Astrocyte (in vitro differentiated cells and primary cell): ENCODE data around the gene PRDM11. TPM values are rescaled to one million over a fixed set of nuclear protein-coding genes. Genes with fewer than 3 reads are reported as not detected.

Experiments used
- DNase-seq: peaks from one replicate; pipeline ENCODE4 v3.0.0-alpha.2; 2010; ENCODE audit warnings: low read depth
- FAIRE-seq: peaks from 2 replicates; lab custom pipeline; 2011; peaks lifted over from hg19 to GRCh38; lab: Jason Lieb, UNC
- H2AFZ ChIP-seq: 2 replicates; pipeline ENCODE4 v1.6.0; 2012; ENCODE audit warnings: low read depth, low read length, inconsistent platforms
- H3K27ac ChIP-seq: 2 replicates; pipeline ENCODE4 v1.5.1; 2011; ENCODE audit warnings: low read depth, low read length, inconsistent platforms
- H3K27me3 ChIP-seq: 2 replicates; pipeline ENCODE4 v1.6.0; 2011; ENCODE audit warnings: low read length, inconsistent platforms; ENCODE audit not compliant: insufficient read depth
- H3K36me3 ChIP-seq: 2 replicates; pipeline ENCODE4 v1.5.1; 2011; ENCODE audit warnings: low read length, inconsistent platforms; ENCODE audit not compliant: insufficient read depth
- H3K4me1 ChIP-seq: 2 replicates; pipeline ENCODE4 v1.5.1; 2011; ENCODE audit warnings: low read length, inconsistent platforms; ENCODE audit not compliant: insufficient read depth
- H3K4me2 ChIP-seq: 2 replicates; pipeline ENCODE4 v1.6.0; 2012; ENCODE audit warnings: low read length, inconsistent platforms
- H3K4me3 ChIP-seq: 2 replicates; pipeline ENCODE4 v1.5.1; 2011; ENCODE audit warnings: low read depth, mild to moderate bottlenecking, low read length, inconsistent platforms; ENCODE audit not compliant: insufficient read depth
- H3K79me2 ChIP-seq: 2 replicates; pipeline ENCODE4 v1.6.0; 2012; ENCODE audit warnings: mild to moderate bottlenecking, low read length, inconsistent platforms; ENCODE audit not compliant: insufficient read depth
- H3K9ac ChIP-seq: 2 replicates; pipeline ENCODE4 v1.6.0; 2012; ENCODE audit warnings: mild to moderate bottlenecking, low read length, inconsistent platforms
- H3K9me3 ChIP-seq: 2 replicates; pipeline ENCODE4 v1.5.1; 2012; ENCODE audit warnings: low read depth, mild to moderate bottlenecking, low read length, inconsistent platforms; ENCODE audit not compliant: insufficient read depth
- H4K20me1 ChIP-seq: 2 replicates; pipeline ENCODE4 v1.6.0; 2012; ENCODE audit warnings: low read length, inconsistent platforms; ENCODE audit not compliant: insufficient read depth
- H3K27ac Mint-ChIP-seq: one replicate; pipeline ENCODE4 v1.8.0; 2021; ENCODE audit warnings: mild to moderate bottlenecking, mixed read lengths; ENCODE audit not compliant: unreplicated experiment
- H3K27me3 Mint-ChIP-seq: one replicate; pipeline ENCODE4 v1.8.0; 2021; ENCODE audit warnings: low read depth, mixed read lengths; ENCODE audit not compliant: unreplicated experiment
- H3K36me3 Mint-ChIP-seq: one replicate; pipeline ENCODE4 v1.8.0; 2021; ENCODE audit warnings: low read depth, mixed read lengths; ENCODE audit not compliant: unreplicated experiment
- H3K4me1 Mint-ChIP-seq: one replicate; pipeline ENCODE4 v1.8.0; 2021; ENCODE audit warnings: low read depth, mixed read lengths; ENCODE audit not compliant: unreplicated experiment
- H3K4me3 Mint-ChIP-seq: one replicate; pipeline ENCODE4 v1.8.0; 2021; ENCODE audit warnings: mild to moderate bottlenecking, moderate library complexity, mixed read lengths; ENCODE audit not compliant: unreplicated experiment
- H3K9me3 Mint-ChIP-seq: one replicate; pipeline ENCODE4 v1.8.0; 2021; ENCODE audit warnings: mild to moderate bottlenecking, mixed read lengths; ENCODE audit not compliant: unreplicated experiment
- CTCF ChIP-seq: IDR thresholded peaks from 2 replicates; pipeline ENCODE4 v1.5.1; 2011; ENCODE audit warnings: low read depth, mild to moderate bottlenecking, inconsistent platforms, low read length, moderate library complexity; ENCODE audit not compliant: insufficient read depth
- EZH2 ChIP-seq: IDR thresholded peaks from 2 replicates; pipeline ENCODE4 v1.6.1; 2012; ENCODE audit warnings: mild to moderate bottlenecking, low read length, inconsistent platforms; ENCODE audit not compliant: insufficient read depth
- total RNA-seq: library from RNA; stranded (reverse); gene quantifications from 2 replicates; pipeline ENCODE4 v1.2.1, GENCODE V29; 2021

PRDM11 gene
- total RNA-seq, 1 donor from 2014 or later: 9.1 TPM

GRCh38 chr11:45225277-45225676 is 78.8 kb downstream of the PRDM11 start:
- Histone ChIP-seq H3K27ac (no peak overlapping the region), H3K27me3 (no peaks in the 10 kb centered on the region), H2AFZ (no peak overlapping the region), H3K36me3 (no peaks in the 10 kb centered on the region), H4K20me1 (no peaks in the 10 kb centered on the region), H3K79me2 (no peaks in the 10 kb centered on the region), H3K9ac (no peak overlapping the region), H3K9me3 (no peaks in the 10 kb centered on the region), H3K4me2 (no peak overlapping the region), H3K4me3 (no peak overlapping the region), H3K4me1 (no peaks in the 10 kb centered on the region)
- Mint-ChIP-seq H3K27ac (no peak overlapping the region), H3K4me1 (no peaks in the 10 kb centered on the region), H3K4me3 (no peak overlapping the region), H3K27me3 (peaks cover 6% of the 10 kb centered on the region), H3K36me3 (peaks cover 43% of the 10 kb centered on the region), H3K9me3 (peaks cover 4% of the 10 kb centered on the region)
- TF ChIP-seq EZH2: no peak
- TF ChIP-seq CTCF: no peak
- no peak for DNase-seq
- FAIRE-seq: no peak

GRCh38 chr11:45225961-45226871 is 79.8 kb downstream of the PRDM11 start:
- no peaks in the 10 kb centered on the region for H3K4me1 ChIP-seq
- FAIRE-seq (no peak), DNase-seq (no peak)
- no peak overlapping the region for H3K27ac Mint-ChIP-seq
- peaks cover 8% of the 10 kb centered on the region for H3K27me3 Mint-ChIP-seq
- H2AFZ ChIP-seq: no peak overlapping the region
- H3K4me3 ChIP-seq: no peak overlapping the region
- H3K36me3 Mint-ChIP-seq: peaks cover 41% of the 10 kb centered on the region
- no peaks in the 10 kb centered on the region for H3K4me1 Mint-ChIP-seq
- H3K4me3 Mint-ChIP-seq: no peak overlapping the region
- no peak overlapping the region for H3K9ac ChIP-seq
- H3K9me3 Mint-ChIP-seq: peaks cover 7% of the 10 kb centered on the region
- H3K36me3 ChIP-seq: no peaks in the 10 kb centered on the region
- H3K27me3 ChIP-seq: no peaks in the 10 kb centered on the region
- no peaks in the 10 kb centered on the region for H3K79me2 ChIP-seq
- TF ChIP-seq CTCF (no peak), EZH2 (no peak)
- H3K4me2 ChIP-seq: no peak overlapping the region
- H4K20me1 ChIP-seq: no peaks in the 10 kb centered on the region
- no peaks in the 10 kb centered on the region for H3K9me3 ChIP-seq
- no peak overlapping the region for H3K27ac ChIP-seq

DNA sequence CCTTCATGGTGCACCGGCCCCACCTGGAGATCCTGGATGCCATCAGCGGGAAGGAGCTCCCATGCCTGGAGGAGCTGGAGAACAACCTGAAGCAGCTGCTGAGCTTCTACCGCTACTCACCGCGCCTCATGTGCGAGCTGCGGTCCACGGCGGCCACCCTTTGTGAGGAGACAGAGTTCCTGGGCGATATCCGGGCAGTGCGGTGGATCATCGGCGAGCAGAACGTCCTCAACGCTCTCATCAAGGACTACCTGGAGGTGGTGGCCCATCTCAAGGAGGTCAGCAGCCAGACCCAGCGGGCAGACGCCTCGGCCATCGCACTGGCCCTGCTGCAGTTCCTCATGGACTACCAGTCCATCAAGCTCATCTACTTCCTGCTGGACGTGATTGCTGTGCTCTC is 80.5 kb downstream of the PRDM11 start:
- Mint-ChIP-seq H3K27me3 (peaks cover 6% of the 10 kb centered on the region), H3K9me3 (peaks cover 7% of the 10 kb centered on the region), H3K4me3 (no peak overlapping the region), H3K27ac (no peak overlapping the region), H3K4me1 (no peaks in the 10 kb centered on the region), H3K36me3 (peaks cover 39% of the 10 kb centered on the region)
- H3K27me3 ChIP-seq: no peaks in the 10 kb centered on the region
- FAIRE-seq: no peak
- H3K9me3 ChIP-seq: no peaks in the 10 kb centered on the region
- H3K27ac ChIP-seq: no peak overlapping the region
- no peak overlapping the region for H3K4me3 ChIP-seq
- H2AFZ ChIP-seq: no peak overlapping the region
- no peaks in the 10 kb centered on the region for H3K4me1 ChIP-seq
- H4K20me1 ChIP-seq: no peaks in the 10 kb centered on the region
- H3K4me2 ChIP-seq: no peak overlapping the region
- H3K79me2 ChIP-seq: no peaks in the 10 kb centered on the region
- TF ChIP-seq EZH2 (no peak), CTCF (no peak)
- no peak overlapping the region for H3K9ac ChIP-seq
- no peak for DNase-seq
- no peaks in the 10 kb centered on the region for H3K36me3 ChIP-seq
